ENCODE results near the gene CLTCL1.

- TF ChIP-seq POLR2AphosphoS5 (IDR thresholded peaks at IDR 0.05; ENCODE audit: insufficient read depth in 1 of 2, low read depth in 1 of 2): no peak
- TF ChIP-seq CTCF (IDR thresholded peaks at IDR 0.05): no peak
These were observed 13.7 kb downstream of the CLTCL1 start for GRCh38 chr22:19277785-19278184.
